H9 (cell line): ENCODE data around the gene STAG2. TPM values are rescaled to one million over a fixed set of nuclear protein-coding genes. Genes with fewer than 3 reads are reported as not detected.

ENCODE experiments used
- DNase-seq: peaks from one replicate; pipeline ENCODE4 v3.0.0-alpha.2; 2017
- H2AFZ ChIP-seq: one replicate; pipeline ENCODE4 v1.6.1; 2013; ENCODE audit warnings: mild to moderate bottlenecking, low read length, control low read depth, moderate library complexity
- H2AK5ac ChIP-seq: 2 replicates; pipeline ENCODE4 v1.6.1; 2013; ENCODE audit warnings: low read length, control low read depth, mixed read lengths; ENCODE audit not compliant: insufficient read length
- H2BK120ac ChIP-seq: one replicate; pipeline ENCODE4 v1.6.1; 2013; ENCODE audit warnings: low read depth, mild to moderate bottlenecking, low read length, control low read depth, inconsistent platforms; ENCODE audit not compliant: poor library complexity, severe bottlenecking
- H2BK12ac ChIP-seq: 2 replicates; pipeline ENCODE4 v1.6.1; 2013; ENCODE audit warnings: low read length, control low read depth, mixed read lengths, low read depth; ENCODE audit not compliant: insufficient read length
- H2BK15ac ChIP-seq: 2 replicates; pipeline ENCODE4 v1.6.1; 2013; ENCODE audit warnings: low read depth, low read length, control low read depth
- H2BK20ac ChIP-seq: one replicate; pipeline ENCODE4 v1.6.1; 2013; ENCODE audit warnings: low read depth, mild to moderate bottlenecking, low read length, control low read depth, inconsistent platforms; ENCODE audit not compliant: poor library complexity, severe bottlenecking
- H2BK5ac ChIP-seq: 2 replicates; pipeline ENCODE4 v1.6.1; 2013; ENCODE audit warnings: low read length, control low read depth, mixed read lengths; ENCODE audit not compliant: insufficient read length
- H3K14ac ChIP-seq: 2 replicates; pipeline ENCODE4 v1.6.1; 2013; ENCODE audit warnings: low read length, control low read depth; ENCODE audit not compliant: insufficient read depth
- H3K18ac ChIP-seq: 2 replicates; pipeline ENCODE4 v1.6.1; 2013; ENCODE audit warnings: low read depth, mild to moderate bottlenecking, mixed read lengths, low read length, control low read depth; ENCODE audit not compliant: insufficient read length
- H3K23ac ChIP-seq: 2 replicates; pipeline ENCODE4 v1.6.1; 2013; ENCODE audit warnings: low read length, control low read depth, mixed read lengths, low read depth; ENCODE audit not compliant: insufficient read length
- H3K23me2 ChIP-seq: 2 replicates; pipeline ENCODE4 v1.6.1; 2013; ENCODE audit warnings: low read depth, mild to moderate bottlenecking, mixed read lengths, low read length, control low read depth; ENCODE audit not compliant: insufficient read length, poor library complexity, severe bottlenecking
- H3K27ac ChIP-seq: 2 replicates; pipeline ENCODE4 v1.5.1; 2013; ENCODE audit warnings: low read length, control low read depth, mixed read lengths, low read depth; ENCODE audit not compliant: insufficient read length
- H3K27me3 ChIP-seq: 2 replicates; pipeline ENCODE4 v1.6.1; 2013; ENCODE audit warnings: low read length, control low read depth, inconsistent platforms; ENCODE audit not compliant: insufficient read depth
- H3K4ac ChIP-seq: 2 replicates; pipeline ENCODE4 v1.6.1; 2013; ENCODE audit warnings: low read depth, mild to moderate bottlenecking, control low read depth, inconsistent platforms, low read length, moderate library complexity
- H3K4me1 ChIP-seq: 2 replicates; pipeline ENCODE4 v1.6.1; 2013; ENCODE audit warnings: low read length, control low read depth, inconsistent platforms; ENCODE audit not compliant: insufficient read depth
- H3K4me2 ChIP-seq: 2 replicates; pipeline ENCODE4 v1.6.1; 2013; ENCODE audit warnings: low read length, control low read depth, mixed read lengths; ENCODE audit not compliant: insufficient read length, insufficient read depth
- H3K56ac ChIP-seq: 2 replicates; pipeline ENCODE4 v1.6.1; 2013; ENCODE audit warnings: low read depth, mild to moderate bottlenecking, mixed read lengths, low read length, control low read depth; ENCODE audit not compliant: insufficient read length
- H3K79me1 ChIP-seq: 2 replicates; pipeline ENCODE4 v1.6.1; 2013; ENCODE audit warnings: low read depth, mild to moderate bottlenecking, moderate library complexity, low read length, control low read depth, inconsistent platforms; ENCODE audit not compliant: insufficient read depth, poor library complexity, severe bottlenecking
- H3K79me2 ChIP-seq: 2 replicates; pipeline ENCODE4 v1.6.1; 2013; ENCODE audit warnings: low read length, control low read depth, inconsistent platforms; ENCODE audit not compliant: insufficient read depth
- H3K9ac ChIP-seq: 2 replicates; pipeline ENCODE4 v1.6.1; 2013; ENCODE audit warnings: low read length, control low read depth, mixed read lengths; ENCODE audit not compliant: insufficient read length; ENCODE audit errors: extremely low read depth
- H3K9me3 ChIP-seq: one replicate; pipeline ENCODE4 v1.6.1; 2013; ENCODE audit warnings: low read depth, low read length, inconsistent platforms; ENCODE audit not compliant: control insufficient read depth
- H3T11ph ChIP-seq: one replicate; pipeline ENCODE4 v1.6.1; 2013; ENCODE audit warnings: mild to moderate bottlenecking, low read length, control low read depth, inconsistent platforms
- H4K20me1 ChIP-seq: one replicate; pipeline ENCODE4 v1.6.1; 2013; ENCODE audit not compliant: control insufficient read depth, insufficient read length, insufficient read depth
- H4K5ac ChIP-seq: 2 replicates; pipeline ENCODE4 v1.6.1; 2013; ENCODE audit warnings: low read depth, mild to moderate bottlenecking, mixed read lengths, low read length, control low read depth; ENCODE audit not compliant: insufficient read length
- H4K8ac ChIP-seq: replicated peaks from 2 replicates; pipeline ENCODE4 v1.6.1; 2013; ENCODE audit warnings: low read length, control low read depth, mixed read lengths, low read depth; ENCODE audit not compliant: insufficient read length
- H4K91ac ChIP-seq: 2 replicates; pipeline ENCODE4 v1.6.1; 2013; ENCODE audit warnings: low read depth, mild to moderate bottlenecking, moderate library complexity, mixed read lengths, low read length, control low read depth; ENCODE audit not compliant: insufficient read length
- H3K27ac Mint-ChIP-seq, 3 experiments: 2 replicates in 2 of 3; 3 replicates in 1 of 3; pipeline ENCODE4 v1.8.0; 2020 to 2021; ENCODE audit warnings: mixed read lengths in 3 of 3, mild to moderate bottlenecking in 1 of 3, moderate library complexity in 1 of 3
- H3K27me3 Mint-ChIP-seq: 2 replicates; pipeline ENCODE4 v1.8.0; 2021; ENCODE audit warnings: low read depth, mild to moderate bottlenecking, moderate library complexity, mixed read lengths
- H3K36me3 Mint-ChIP-seq, 3 experiments: 2 replicates in 2 of 3; 3 replicates in 1 of 3; pipeline ENCODE4 v1.8.0; 2020 to 2021; ENCODE audit warnings: low read depth in 3 of 3, mixed read lengths in 3 of 3; ENCODE audit not compliant: insufficient read depth in 1 of 3
- H3K4me1 Mint-ChIP-seq, 2 experiments: 2 replicates each; pipeline ENCODE4 v1.8.0; 2020; ENCODE audit warnings: mixed read lengths in 2 of 2
- H3K4me3 Mint-ChIP-seq, 2 experiments: 2 replicates in 1 of 2; 3 replicates in 1 of 2; pipeline ENCODE4 v1.8.0; 2020 to 2021; ENCODE audit warnings: mild to moderate bottlenecking in 2 of 2, mixed read lengths in 2 of 2, moderate library complexity in 1 of 2
- H3K9me3 Mint-ChIP-seq, 2 experiments: 2 replicates in 1 of 2; 3 replicates in 1 of 2; pipeline ENCODE4 v1.8.0; 2020; ENCODE audit warnings: mild to moderate bottlenecking in 2 of 2, mixed read lengths in 2 of 2, moderate library complexity in 1 of 2
- WGBS: extraction: QIAGEN DNeasy Blood & Tissue Kit; methylation state at CpG from one replicate; pipeline ENCODE4 v1.1.7; 2013; ENCODE audit warnings: missing lambda C conversion rate, low lambda C conversion rate, mixed read lengths; ENCODE audit not compliant: insufficient read length; ENCODE audit errors: extremely low coverage; 5-methylcytosine and 5-hydroxymethylcytosine counted together
- total RNA-seq: library from RNA; stranded (reverse); gene quantifications from 2 replicates; pipeline ENCODE4 v1.2.1, GENCODE V29; 2021
- TF ChIP-seq, protein P1 (sequence below): fragments of 200-600 bp; sonication (generic); conservative IDR thresholded peaks from 3 replicates; pipeline ENCODE4 v1.8.0; 2021; ENCODE audit warnings: antibody characterized with exemption, mild to moderate bottlenecking

STAG2 gene
- total RNA-seq, 1 experiment from 2014 or later = 81.6 TPM

DNA sequence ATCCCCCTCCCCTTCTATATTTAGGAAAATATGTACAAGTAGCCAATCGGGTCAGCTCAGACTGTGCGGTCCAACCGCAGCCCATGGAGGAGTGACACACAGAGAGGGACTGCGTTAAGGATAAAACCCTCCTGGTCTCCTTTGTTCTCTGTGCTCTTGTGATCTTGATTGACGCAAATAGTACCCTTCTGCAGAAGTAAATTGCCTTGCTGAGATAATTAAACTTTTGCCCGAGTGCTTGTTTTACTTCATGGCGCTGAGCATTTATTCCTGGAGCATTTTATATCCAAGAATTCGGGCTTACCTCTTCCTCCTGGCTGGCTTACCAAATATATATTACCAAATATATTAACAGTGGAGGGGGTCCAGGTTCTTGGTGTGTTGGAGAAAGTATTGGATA, 184.2 kb downstream of the STAG2 start:
- H3K4me1 Mint-ChIP-seq = peaks cover 18 to 19% of the 10 kb centered on the region in 2 experiments
- H4K5ac ChIP-seq = no peak overlapping the region
- H3K9me3 Mint-ChIP-seq = peaks cover 47 to 63% of the 10 kb centered on the region in 2 experiments
- peaks cover 21 to 27% (median 22%) of the 10 kb centered on the region in 3 experiments for H3K36me3 Mint-ChIP-seq
- peaks cover 2% of the 10 kb centered on the region for H3K27me3 Mint-ChIP-seq
- H3K14ac ChIP-seq = no peak overlapping the region
- TF ChIP-seq, protein P1, sequence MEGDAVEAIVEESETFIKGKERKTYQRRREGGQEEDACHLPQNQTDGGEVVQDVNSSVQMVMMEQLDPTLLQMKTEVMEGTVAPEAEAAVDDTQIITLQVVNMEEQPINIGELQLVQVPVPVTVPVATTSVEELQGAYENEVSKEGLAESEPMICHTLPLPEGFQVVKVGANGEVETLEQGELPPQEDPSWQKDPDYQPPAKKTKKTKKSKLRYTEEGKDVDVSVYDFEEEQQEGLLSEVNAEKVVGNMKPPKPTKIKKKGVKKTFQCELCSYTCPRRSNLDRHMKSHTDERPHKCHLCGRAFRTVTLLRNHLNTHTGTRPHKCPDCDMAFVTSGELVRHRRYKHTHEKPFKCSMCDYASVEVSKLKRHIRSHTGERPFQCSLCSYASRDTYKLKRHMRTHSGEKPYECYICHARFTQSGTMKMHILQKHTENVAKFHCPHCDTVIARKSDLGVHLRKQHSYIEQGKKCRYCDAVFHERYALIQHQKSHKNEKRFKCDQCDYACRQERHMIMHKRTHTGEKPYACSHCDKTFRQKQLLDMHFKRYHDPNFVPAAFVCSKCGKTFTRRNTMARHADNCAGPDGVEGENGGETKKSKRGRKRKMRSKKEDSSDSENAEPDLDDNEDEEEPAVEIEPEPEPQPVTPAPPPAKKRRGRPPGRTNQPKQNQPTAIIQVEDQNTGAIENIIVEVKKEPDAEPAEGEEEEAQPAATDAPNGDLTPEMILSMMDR = no peak
- no peak overlapping the region for H2AK5ac ChIP-seq
- no peaks in the 10 kb centered on the region for H4K20me1 ChIP-seq
- H4K91ac ChIP-seq = no peak overlapping the region
- no peak overlapping the region for H3T11ph ChIP-seq
- no peaks in the 10 kb centered on the region for H3K79me1 ChIP-seq
- no peak overlapping the region for H3K4me2 ChIP-seq
- peaks cover 35% of the 10 kb centered on the region for H3K9me3 ChIP-seq
- no peak overlapping the region for H3K4me3 Mint-ChIP-seq
- no peak overlapping the region for H2BK15ac ChIP-seq
- no peaks in the 10 kb centered on the region for H3K27me3 ChIP-seq
- no peaks in the 10 kb centered on the region for H3K4me1 ChIP-seq
- H3K23ac ChIP-seq = no peak overlapping the region
- no peak overlapping the region for H3K4ac ChIP-seq
- H2AFZ ChIP-seq = no peak overlapping the region
- H3K27ac ChIP-seq = no peak overlapping the region
- no peak overlapping the region for H2BK120ac ChIP-seq
- H2BK20ac ChIP-seq = no peak overlapping the region
- DNase-seq = no peak
- no peak overlapping the region for H3K9ac ChIP-seq
- no peak overlapping the region for H3K18ac ChIP-seq
- no peak overlapping the region for H3K27ac Mint-ChIP-seq
- H4K8ac ChIP-seq = no peak overlapping the region
- H3K79me2 ChIP-seq = no peaks in the 10 kb centered on the region
- H2BK12ac ChIP-seq = no peak overlapping the region
- no peak overlapping the region for H3K56ac ChIP-seq
- H2BK5ac ChIP-seq = no peak overlapping the region
- no peaks in the 10 kb centered on the region for H3K23me2 ChIP-seq
- WGBS = no CpG with 5 or more reads among the region's 8 CpGs
